GM18873 (cell line): ENCODE measurements around the gene DOC2A.
"Not testable (repeated sequence)": the region's sequence is repeated elsewhere in the genome, so short reads cannot be mapped to it uniquely, and the experiment has no call there.

Source experiments
- ATAC-seq: cut with Tn5 transposase; IDR thresholded peaks from one replicate; pipeline ENCODE4 v1.9.1; 2021; ENCODE audit warnings: mild to moderate bottlenecking, moderate library complexity, moderate number of reproducible peaks; ENCODE audit not compliant: unreplicated experiment, low FRiP score

The DOC2A gene

DNA sequence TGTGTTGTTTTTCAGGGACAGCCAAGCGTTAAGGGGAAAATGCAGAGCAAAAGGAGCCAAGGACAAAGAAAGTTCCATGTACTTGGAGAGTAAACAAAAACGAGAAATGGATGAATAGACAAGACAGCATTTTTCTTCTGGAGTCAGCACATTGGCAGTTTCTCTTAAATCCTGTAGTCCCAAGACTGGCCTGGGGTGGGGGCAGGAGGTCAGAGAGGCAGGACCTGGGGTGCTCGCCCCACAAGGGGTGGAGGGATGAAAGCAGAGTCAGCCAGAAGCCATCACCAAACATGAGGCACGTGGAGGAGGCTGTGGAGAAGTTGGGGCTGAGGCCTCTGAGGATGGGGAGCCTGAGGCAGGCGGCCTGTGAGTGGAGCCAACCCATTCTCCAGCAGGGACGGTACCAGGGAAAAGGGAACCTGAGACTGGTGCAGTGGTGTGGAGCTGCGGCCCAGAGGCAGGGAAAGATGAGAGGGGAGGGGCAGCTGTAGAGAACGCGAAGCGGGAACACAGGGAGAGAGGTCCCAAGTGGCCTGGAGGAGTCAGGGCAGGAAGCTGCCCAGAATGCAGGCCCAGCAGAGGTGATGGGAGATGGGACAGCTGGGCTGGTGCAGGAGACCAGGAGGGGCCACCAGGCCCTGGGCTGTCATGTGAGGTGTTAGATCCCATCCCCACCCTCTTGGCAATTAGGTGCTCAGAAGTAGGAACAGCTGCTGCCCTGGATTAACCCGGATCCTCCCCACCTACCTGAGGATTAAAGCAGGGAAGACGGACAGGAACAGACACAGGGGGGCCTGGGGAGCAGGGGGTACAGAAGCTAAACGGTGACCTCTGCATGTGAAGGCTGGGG is 17.0 kb upstream of the DOC2A start:
- ATAC-seq = no peak

GRCh38 chr16:30026449-30026848 is 15.6 kb upstream of the DOC2A start:
- ATAC-seq = no peak

DNA sequence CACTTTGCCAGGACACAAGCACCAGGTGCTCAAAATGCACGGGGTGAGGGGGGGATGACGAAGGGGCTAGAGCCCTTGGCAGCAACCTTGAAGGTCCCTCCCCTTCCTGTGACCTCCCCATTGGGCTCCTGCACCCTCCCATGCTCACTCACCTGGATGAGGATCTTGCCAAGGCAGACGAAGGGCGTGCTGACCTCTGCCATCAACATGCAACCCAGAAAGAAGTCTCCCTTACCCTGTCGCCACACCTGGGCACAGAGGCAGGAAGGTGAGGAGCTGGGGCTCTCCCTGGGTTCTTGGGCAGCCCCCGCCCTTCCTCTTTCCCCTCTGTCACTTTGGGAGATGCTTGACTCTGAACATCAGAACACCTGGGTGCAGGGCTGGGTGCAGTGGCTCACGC is 14.7 kb upstream of the DOC2A start:
- no peak for ATAC-seq

DNA sequence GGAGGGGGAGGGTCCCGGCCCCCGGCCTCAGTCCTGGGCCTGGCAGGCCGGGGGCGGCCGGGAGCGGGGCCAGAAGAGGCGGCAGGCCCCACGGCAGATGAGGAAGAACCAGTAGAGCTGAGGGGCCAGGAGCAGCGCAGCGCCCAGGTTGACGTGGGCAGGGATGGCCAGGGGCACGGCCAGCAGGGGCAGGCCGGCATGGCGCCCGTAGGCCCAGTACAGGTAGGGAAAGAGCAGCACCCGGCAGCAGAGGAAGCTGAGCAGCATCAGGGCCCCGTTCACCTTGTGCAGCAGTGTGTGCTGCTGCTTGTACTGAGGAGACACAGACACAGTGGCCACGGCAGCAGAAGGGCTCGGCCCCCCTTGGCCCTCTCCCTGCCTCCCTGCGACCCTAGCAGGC is 14.3 kb upstream of the DOC2A start:
- ATAC-seq = no peak

DNA sequence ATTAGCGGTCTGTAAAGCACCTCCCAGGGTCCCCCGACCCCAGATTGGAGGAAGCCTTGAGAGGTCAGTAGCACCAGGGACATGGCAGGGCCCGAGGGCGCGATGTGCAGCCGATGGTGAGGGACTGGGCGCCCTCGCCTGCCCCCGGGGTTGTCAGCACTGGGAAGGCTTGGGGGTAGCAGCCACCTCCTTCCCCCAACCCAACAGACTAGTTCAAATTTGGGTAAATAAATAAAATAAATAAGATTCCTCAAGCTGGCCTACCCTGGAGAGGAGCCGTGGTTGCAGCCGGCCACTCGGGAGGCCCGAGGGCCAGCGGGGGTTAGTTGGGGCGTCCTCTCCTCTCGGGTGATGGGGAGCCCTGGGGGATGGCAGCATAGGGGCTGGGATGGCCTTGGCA is 13.6 kb upstream of the DOC2A start:
- no peak for ATAC-seq

DNA sequence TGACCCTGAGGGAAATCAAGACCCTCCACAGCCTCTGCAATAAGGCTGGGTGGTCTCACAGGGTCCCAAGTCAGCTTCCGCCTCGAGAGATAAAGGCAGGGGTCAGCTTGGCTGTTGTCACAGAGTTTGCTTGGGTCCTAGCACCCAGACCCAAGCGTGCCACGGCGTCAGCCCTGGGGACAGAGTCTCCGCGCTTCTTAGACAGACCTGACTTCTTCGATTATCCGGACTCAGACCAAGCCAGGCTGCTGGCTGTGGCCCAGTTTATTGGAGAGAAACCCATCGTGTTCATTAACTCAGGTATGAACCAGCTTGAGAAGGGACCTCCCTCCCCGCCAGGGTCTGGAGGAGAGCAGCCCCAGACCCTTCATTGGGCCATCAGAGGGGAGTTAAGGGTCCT is 12.8 kb upstream of the DOC2A start:
- ATAC-seq = no peak

- ATAC-seq = no peak
These were observed 12.1 kb upstream of the DOC2A start, which contains the start of gene C16orf92 for GRCh38 chr16:30022887-30023286. C16orf92 (plus strand) TSS chr16:30023198; CDS start chr16:30023341, 143 bp downstream.

DNA sequence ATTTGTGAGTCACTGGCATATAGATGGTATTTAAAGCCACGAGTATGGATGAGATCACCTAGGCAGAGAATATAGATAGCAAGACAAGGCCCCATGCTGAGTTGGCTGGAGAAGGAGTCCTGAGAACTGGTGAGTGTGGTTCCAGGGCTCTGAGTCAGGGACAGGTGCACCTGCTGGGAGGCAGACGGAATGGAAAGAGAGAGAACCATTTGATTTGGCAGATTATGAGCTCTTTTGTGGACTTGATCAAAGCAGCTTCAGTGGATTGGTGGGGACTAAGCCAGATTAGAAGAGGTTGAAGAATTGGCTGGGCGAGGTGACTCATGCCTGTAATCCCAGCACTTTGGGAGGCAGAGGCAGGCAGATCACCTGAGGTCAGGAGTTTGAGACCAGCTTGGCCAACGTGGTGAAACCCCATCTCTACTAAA is 7.9 kb upstream of the DOC2A start:
- no peak for ATAC-seq

DNA sequence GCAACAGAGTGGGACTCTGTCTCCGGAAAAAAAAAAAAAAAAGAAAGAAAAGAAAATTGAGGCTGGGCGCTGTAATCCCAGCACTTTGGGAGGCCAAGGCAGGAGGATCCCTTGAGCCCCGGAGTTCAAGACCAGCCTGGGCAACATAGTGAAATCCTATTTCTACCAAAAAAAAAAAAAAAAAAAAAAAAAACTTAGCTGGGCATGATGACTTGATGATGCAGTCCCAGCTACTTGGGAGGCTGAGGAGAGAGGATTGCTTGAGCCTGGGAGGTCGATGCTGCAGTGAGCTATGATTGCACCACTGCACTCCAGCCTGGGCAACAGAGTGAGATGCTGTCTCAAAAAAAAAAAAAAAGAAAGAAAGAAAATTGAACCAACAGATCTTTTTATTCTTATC is 7.1 kb upstream of the DOC2A start:
- ATAC-seq = not testable (repeated sequence)

GRCh38 chr16:30017277-30017656 is 6.4 kb upstream of the DOC2A start:
- ATAC-seq = no peak

DNA sequence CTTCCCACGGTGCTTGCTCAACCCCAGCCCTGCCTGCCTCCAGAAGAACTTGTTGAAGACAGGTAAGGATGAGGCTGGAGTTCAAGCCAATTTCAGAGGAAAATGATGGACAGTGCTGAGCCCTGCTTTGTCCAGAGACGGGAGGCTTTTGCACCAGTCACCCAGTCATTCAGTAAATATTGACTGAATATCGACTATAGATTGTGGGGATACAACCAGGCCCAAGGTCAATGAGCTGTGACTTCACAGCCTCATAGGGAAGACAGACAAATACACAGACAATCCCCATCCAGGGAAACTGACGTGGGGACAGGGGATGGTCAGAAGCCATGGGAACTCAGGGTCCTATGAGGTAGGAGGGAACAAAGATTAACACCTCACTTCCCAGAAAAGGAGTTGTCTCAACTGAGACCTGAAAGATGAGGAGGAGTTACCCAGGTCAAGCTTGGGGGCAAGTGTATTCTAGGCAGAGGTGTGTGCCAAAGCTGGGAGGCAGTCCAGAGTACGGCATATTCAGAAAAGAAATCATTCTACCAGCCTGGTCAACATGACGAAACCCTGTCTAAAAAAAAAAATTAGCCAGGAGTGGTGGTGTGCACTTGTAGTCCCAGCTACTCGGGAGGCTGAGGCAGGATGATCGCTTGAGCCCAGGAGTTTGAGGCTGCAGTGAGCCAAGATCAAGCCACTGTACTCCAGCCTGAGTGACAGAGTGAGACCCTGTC is 5.9 kb upstream of the DOC2A start:
- ATAC-seq = no peak

- not testable (repeated sequence) for ATAC-seq
These were observed 4.6 kb upstream of the DOC2A start for GRCh38 chr16:30015450-30015849.

GRCh38 chr16:30012598-30012997 is 1.8 kb upstream of the DOC2A start:
- ATAC-seq = not testable (repeated sequence)

GRCh38 chr16:30011714-30012504 is 1.1 kb upstream of the DOC2A start:
- no peak for ATAC-seq

DNA sequence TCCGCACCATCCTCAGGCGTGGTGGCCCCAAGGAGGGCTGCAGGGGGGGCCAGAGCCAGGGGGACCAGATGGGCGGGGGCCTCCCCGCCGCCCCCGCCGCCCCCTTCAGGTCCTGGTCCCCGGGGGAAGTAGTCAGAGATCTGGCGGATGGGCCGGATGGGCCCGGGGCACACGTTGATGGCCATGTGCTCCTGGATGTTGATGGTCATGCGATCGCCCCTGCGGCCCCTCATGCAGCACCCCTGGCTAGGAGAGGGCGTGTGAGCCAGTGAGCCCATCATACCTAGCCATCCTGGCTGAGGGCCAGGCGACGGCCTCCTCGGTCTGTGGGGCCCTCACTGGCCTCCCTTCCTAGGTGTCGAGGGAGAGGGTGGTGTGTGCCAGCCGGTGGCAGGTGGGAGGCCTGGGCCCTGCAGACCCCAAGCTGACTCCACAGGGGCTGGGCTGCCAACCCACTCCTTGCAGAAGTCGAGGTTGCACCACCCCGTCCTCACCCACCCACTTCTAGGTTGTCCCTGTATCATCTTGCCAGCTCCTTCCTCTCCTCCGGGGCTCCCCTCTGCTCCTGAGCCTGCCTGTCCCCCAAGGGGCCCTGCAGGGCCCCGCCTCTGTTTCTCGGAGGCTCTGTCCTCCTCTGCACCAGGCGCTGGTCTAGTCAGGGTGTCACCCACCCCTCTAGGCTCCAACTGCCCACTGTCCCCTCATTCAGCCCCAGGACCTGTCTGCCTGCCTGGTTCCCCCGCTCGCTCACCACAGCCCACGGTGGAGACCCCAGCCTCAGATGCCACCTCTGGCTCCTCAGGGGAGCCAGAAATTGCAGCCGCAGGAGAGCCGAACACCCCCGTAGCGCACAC is 610 bp downstream of the DOC2A start:
- ATAC-seq = no peak

GRCh38 chr16:30009085-30009862 is 1.6 kb downstream of the DOC2A start:
- no peak for ATAC-seq

- no peak for ATAC-seq
These were observed 3.4 kb downstream of the DOC2A start for GRCh38 chr16:30007378-30007895.

GRCh38 chr16:30006659-30007377 is 4.0 kb downstream of the DOC2A start:
- no peak for ATAC-seq
